WI38 (cell line): ENCODE results near the gene OPCML.

Experiments
- H3K4me3 ChIP-seq: 2 replicates; pipeline ENCODE4 v1.5.1; 2011; ENCODE audit warnings: low read depth, mild to moderate bottlenecking, control low read depth, low read length
- CTCF ChIP-seq: IDR thresholded peaks from 2 replicates; pipeline ENCODE4 v1.5.1; 2012; ENCODE audit warnings: low read depth, mild to moderate bottlenecking, control low read depth, low read length

The OPCML gene

GRCh38 chr11:132561937-132562336, 970.4 kb downstream of the OPCML start:
- H3K4me3 ChIP-seq: no peak overlapping the region
- TF ChIP-seq CTCF: no peak

- TF ChIP-seq CTCF: no peak
- H3K4me3 ChIP-seq: no peak overlapping the region
These were observed 972.8 kb downstream of the OPCML start for GRCh38 chr11:132559331-132560036.

- H3K4me3 ChIP-seq: no peak overlapping the region
- no peak for TF ChIP-seq CTCF
These were observed 976.0 kb downstream of the OPCML start for GRCh38 chr11:132556316-132556715.

- no peak overlapping the region for H3K4me3 ChIP-seq
- no peak for TF ChIP-seq CTCF
These were observed 976.7 kb downstream of the OPCML start for GRCh38 chr11:132555617-132556016.

- no peak for TF ChIP-seq CTCF
- no peak overlapping the region for H3K4me3 ChIP-seq
These were observed 981.3 kb downstream of the OPCML start for GRCh38 chr11:132551016-132551415.

GRCh38 chr11:132549561-132549960, 982.7 kb downstream of the OPCML start:
- no peak overlapping the region for H3K4me3 ChIP-seq
- no peak for TF ChIP-seq CTCF

GRCh38 chr11:132549001-132549400, 983.3 kb downstream of the OPCML start:
- no peak for TF ChIP-seq CTCF
- H3K4me3 ChIP-seq: no peak overlapping the region
